Measurements from ENCODE around the gene ADAM23. TPM values are rescaled to one million over a fixed set of nuclear protein-coding genes. Genes with fewer than 3 reads are reported as not detected.

The ADAM23 gene
- total and polyA plus RNA-seq, 2 experiments from 2014 or later: 2.8 to 3.3 TPM

DNA sequence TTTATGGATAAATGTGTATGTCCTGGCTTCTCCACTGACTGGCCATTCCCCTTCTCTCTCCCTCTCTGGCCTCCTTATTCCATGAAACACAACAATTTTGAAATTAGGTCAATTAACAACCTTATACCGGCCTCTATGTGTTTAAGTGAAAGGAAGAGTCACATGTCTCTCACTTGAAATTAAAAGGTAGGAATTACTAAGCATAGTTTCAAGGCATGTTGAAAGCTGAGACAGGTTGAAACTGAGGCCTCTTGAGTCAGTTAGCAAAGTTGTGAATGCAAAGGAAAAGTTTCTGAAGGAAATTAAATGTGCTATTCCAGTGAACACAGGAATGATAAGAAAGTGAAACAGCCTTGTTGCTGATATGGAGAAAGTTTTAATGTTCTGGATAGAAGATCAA lies 69.7 kb downstream of the ADAM23 start:
- Histone ChIP-seq H3K4me3 (no peak overlapping the region), H3K27ac (no peak overlapping the region), H3K4me2 (no peak overlapping the region), H3K4me1 (ENCODE audit: insufficient read depth) (no peaks in the 10 kb centered on the region), H3K9me2 (replicated peaks; ENCODE audit: insufficient read depth) (no peaks in the 10 kb centered on the region), H3K36me3 (replicated peaks; ENCODE audit: insufficient read depth, low read depth) (no peaks in the 10 kb centered on the region), H3K79me2 (no peaks in the 10 kb centered on the region), H4K20me1 (ENCODE audit: insufficient read depth, poor library complexity, severe bottlenecking) (no peaks in the 10 kb centered on the region), H2AFZ (no peak overlapping the region), H3K9me3 (ENCODE audit: low read depth) (no peaks in the 10 kb centered on the region), H3K27me3 (no peaks in the 10 kb centered on the region)
- TF ChIP-seq CTCF (IDR thresholded peaks at IDR 0.05; ENCODE audit: poor library complexity) (no peak), EZH2phosphoT487 (IDR thresholded peaks at IDR 0.05; ENCODE audit: low read depth, severe bottlenecking, unreplicated experiment) (no peak), EZH2 (IDR thresholded peaks at IDR 0.05; ENCODE audit: borderline replicate concordance) (no peak)
- WGBS (ENCODE audit: low lambda C conversion rate, missing lambda C conversion rate): 93% methylated on average over 1 of the region's 1 CpG
- no peak for DNase-seq (ENCODE audit: low spot score)

DNA sequence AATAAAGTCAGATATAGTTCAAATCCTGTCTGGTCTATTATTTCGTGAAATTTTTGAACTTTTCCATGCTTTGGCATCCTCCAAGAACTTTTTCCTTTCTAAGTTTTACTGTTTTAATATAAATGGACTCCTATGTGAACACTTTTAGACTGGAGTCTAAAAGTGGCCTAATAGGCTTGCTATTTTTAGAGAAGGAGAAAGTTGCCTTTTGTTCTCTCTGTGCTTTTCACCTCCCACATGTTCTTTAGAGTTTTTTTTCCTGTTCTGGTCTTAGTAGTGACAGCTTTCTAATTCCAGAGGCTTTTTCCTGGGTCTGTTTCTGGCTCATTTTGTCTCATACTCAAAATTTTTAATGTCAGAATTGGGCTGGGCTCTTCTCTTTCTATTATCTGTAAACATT lies 72.2 kb downstream of the ADAM23 start:
- Histone ChIP-seq H4K20me1 (ENCODE audit: insufficient read depth, poor library complexity, severe bottlenecking) (no peaks in the 10 kb centered on the region), H3K36me3 (replicated peaks; ENCODE audit: insufficient read depth, low read depth) (no peaks in the 10 kb centered on the region), H3K27ac (no peak overlapping the region), H3K9me2 (replicated peaks; ENCODE audit: insufficient read depth) (no peaks in the 10 kb centered on the region), H3K27me3 (no peaks in the 10 kb centered on the region), H3K4me1 (ENCODE audit: insufficient read depth) (no peaks in the 10 kb centered on the region), H2AFZ (no peak overlapping the region), H3K4me3 (no peak overlapping the region), H3K4me2 (no peak overlapping the region), H3K9me3 (ENCODE audit: low read depth) (no peaks in the 10 kb centered on the region), H3K79me2 (no peaks in the 10 kb centered on the region)
- 90% methylated on average over 1 of the region's 1 CpG for WGBS (ENCODE audit: low lambda C conversion rate, missing lambda C conversion rate)
- DNase-seq (ENCODE audit: low spot score): no peak
- TF ChIP-seq EZH2phosphoT487 (IDR thresholded peaks at IDR 0.05; ENCODE audit: low read depth, severe bottlenecking, unreplicated experiment): no peak

- no peaks in the 10 kb centered on the region for H3K27me3 ChIP-seq
- 82% methylated on average over 2 of the region's 2 CpGs for WGBS (ENCODE audit: low lambda C conversion rate, missing lambda C conversion rate)
- H3K79me2 ChIP-seq: no peaks in the 10 kb centered on the region
- H3K9me2 ChIP-seq (replicated peaks; ENCODE audit: insufficient read depth): no peaks in the 10 kb centered on the region
- no peak overlapping the region for H2AFZ ChIP-seq
- H3K27ac ChIP-seq: no peak overlapping the region
- no peak for TF ChIP-seq CTCF (IDR thresholded peaks at IDR 0.05; ENCODE audit: poor library complexity)
- TF ChIP-seq EZH2 (IDR thresholded peaks at IDR 0.05; ENCODE audit: borderline replicate concordance): no peak
- no peak for TF ChIP-seq EZH2phosphoT487 (IDR thresholded peaks at IDR 0.05; ENCODE audit: low read depth, severe bottlenecking, unreplicated experiment)
- H4K20me1 ChIP-seq (ENCODE audit: insufficient read depth, poor library complexity, severe bottlenecking): no peaks in the 10 kb centered on the region
- DNase-seq (ENCODE audit: low spot score): no peak
- no peaks in the 10 kb centered on the region for H3K4me1 ChIP-seq (ENCODE audit: insufficient read depth)
- no peaks in the 10 kb centered on the region for H3K36me3 ChIP-seq (replicated peaks; ENCODE audit: insufficient read depth, low read depth)
- no peaks in the 10 kb centered on the region for H3K9me3 ChIP-seq (ENCODE audit: low read depth)
- no peak overlapping the region for H3K4me3 ChIP-seq
- no peak overlapping the region for H3K4me2 ChIP-seq
Measured at GRCh38 chr2:206518997-206519396, 75.7 kb downstream of the ADAM23 start.

DNA sequence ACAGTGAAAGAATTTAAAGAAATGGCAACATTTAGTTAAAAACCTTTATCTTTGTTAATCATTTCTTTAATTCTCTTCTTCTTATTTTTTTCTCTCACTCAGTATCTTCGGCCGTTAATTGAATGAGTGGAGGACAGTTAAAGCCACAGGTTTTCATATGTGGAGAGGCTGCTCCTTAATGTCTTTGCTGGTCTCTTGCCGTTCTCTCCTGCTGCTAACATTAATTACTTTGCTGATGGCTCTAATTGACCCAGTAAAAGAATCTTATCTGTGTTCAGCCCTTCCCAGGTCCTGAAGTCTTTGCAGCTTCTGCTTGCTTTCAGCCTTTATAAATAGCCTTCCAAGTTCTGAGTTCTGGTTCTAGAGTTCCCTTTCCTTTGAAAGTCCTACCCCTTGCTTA lies 77.1 kb downstream of the ADAM23 start:
- Histone ChIP-seq H3K79me2 (no peaks in the 10 kb centered on the region), H3K4me2 (no peak overlapping the region), H3K27me3 (no peaks in the 10 kb centered on the region), H3K9me2 (replicated peaks; ENCODE audit: insufficient read depth) (no peaks in the 10 kb centered on the region), H3K36me3 (replicated peaks; ENCODE audit: insufficient read depth, low read depth) (no peaks in the 10 kb centered on the region), H4K20me1 (ENCODE audit: insufficient read depth, poor library complexity, severe bottlenecking) (no peaks in the 10 kb centered on the region), H3K27ac (no peak overlapping the region), H3K4me3 (no peak overlapping the region), H3K9me3 (ENCODE audit: low read depth) (no peaks in the 10 kb centered on the region), H3K4me1 (ENCODE audit: insufficient read depth) (no peaks in the 10 kb centered on the region), H2AFZ (no peak overlapping the region)
- WGBS (ENCODE audit: low lambda C conversion rate, missing lambda C conversion rate): 54% methylated on average over 3 of the region's 3 CpGs
- TF ChIP-seq CTCF (IDR thresholded peaks at IDR 0.05; ENCODE audit: poor library complexity) (no peak), EZH2 (IDR thresholded peaks at IDR 0.05; ENCODE audit: borderline replicate concordance) (no peak), EZH2phosphoT487 (IDR thresholded peaks at IDR 0.05; ENCODE audit: low read depth, severe bottlenecking, unreplicated experiment) (no peak)
- no peak for DNase-seq (ENCODE audit: low spot score)
